IPS-20b (cell line): ENCODE data around the gene TET2.

ENCODE experiments used
- H3K27ac ChIP-seq: one replicate; pipeline ENCODE4 v1.5.1; 2013; ENCODE audit warnings: low read length
- H3K27me3 ChIP-seq: 2 replicates; pipeline ENCODE4 v1.6.1; 2013; ENCODE audit warnings: mild to moderate bottlenecking, low read length, inconsistent platforms; ENCODE audit not compliant: insufficient read depth
- H3K36me3 ChIP-seq: 2 replicates; pipeline ENCODE4 v1.6.1; 2013; ENCODE audit warnings: low read depth, mild to moderate bottlenecking, inconsistent platforms, low read length, moderate library complexity; ENCODE audit not compliant: insufficient read depth
- H3K4me1 ChIP-seq: 2 replicates; pipeline ENCODE4 v1.6.1; 2013; ENCODE audit warnings: mild to moderate bottlenecking, control low read depth, inconsistent platforms, low read length, moderate library complexity; ENCODE audit not compliant: insufficient read depth
- H3K4me3 ChIP-seq: 2 replicates; pipeline ENCODE4 v1.5.1; 2013; ENCODE audit warnings: mild to moderate bottlenecking, low read length, inconsistent platforms
- H3K9ac ChIP-seq: 2 replicates; pipeline ENCODE4 v1.6.1; 2013; ENCODE audit warnings: low read depth, mild to moderate bottlenecking, inconsistent platforms, low read length, moderate library complexity
- H3K9me3 ChIP-seq: 2 replicates; pipeline ENCODE4 v1.6.1; 2013; ENCODE audit warnings: mild to moderate bottlenecking, low read depth, low read length, inconsistent platforms; ENCODE audit not compliant: insufficient read depth

TET2 gene

DNA sequence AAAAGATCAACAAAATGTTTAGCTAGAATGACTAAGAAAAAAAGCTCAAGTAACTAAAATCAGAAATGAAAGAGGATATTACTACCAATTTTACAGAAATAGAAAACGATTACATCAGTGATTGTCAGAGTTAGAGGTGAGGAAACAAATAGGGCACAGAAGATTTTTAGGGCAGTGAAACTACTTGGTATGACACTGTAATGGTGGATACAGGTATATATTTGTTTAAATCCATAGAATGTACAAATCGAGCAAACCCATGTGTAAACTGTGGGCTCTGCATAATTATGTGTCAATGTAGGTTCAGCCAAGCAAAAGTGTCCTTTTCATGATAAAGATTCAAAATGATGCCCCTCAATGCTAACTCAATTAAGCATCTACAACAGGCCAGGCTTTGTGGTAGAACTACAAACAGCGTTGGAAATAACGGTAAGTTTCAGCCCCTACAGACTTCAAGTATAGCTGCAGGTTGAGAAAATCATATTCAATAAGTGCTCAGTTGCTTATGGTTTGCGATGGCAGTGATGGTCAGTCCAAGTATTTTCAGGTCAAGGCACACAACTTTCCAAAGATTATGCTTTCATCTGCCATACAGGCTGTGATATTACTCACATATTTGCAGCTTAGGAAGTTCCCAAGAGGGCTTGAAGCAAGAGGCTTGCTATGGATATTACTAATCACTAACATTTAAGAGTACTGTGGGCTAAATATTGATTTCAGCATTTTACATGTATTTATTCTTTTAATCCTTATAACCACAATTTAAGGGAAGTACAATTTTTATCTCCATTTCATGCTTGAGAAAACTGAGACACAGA lies 158.6 kb downstream of the TET2 start:
- no peaks in the 10 kb centered on the region for H3K36me3 ChIP-seq
- H3K9ac ChIP-seq: no peak overlapping the region

DNA sequence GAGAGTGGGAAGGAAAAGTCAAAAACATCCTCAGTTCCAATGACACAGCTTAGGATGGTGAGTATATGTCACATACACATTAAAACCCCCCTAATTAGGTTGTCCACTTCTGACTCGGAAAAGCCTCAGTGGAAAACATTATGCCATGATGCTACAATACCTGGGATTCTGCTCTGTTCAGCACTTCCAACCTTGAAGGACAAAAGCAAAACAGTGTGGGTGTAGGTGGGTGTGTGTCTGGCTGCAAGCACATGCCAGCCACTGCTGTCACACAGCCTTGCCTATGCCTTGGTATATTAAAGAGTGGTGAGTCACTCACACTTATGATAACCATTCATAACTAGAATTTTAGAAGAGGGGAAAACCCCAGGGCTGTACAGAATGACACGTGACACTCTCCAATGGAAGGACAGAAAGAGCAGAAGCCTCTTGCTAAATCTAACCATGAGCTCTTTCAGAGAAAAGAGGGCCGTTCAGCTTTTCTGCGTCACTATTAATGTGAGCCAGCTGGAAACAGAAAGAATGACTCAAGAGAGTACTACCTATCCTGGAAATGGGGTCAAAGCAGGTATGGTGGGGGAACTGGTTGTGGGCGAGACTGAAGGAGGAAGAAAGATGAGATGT lies 159.6 kb downstream of the TET2 start:
- H3K27ac ChIP-seq: no peak overlapping the region
- no peaks in the 10 kb centered on the region for H3K36me3 ChIP-seq
- peaks cover 6% of the 10 kb centered on the region for H3K9me3 ChIP-seq
- no peak overlapping the region for H3K4me3 ChIP-seq
- H3K27me3 ChIP-seq: no peaks in the 10 kb centered on the region
- no peaks in the 10 kb centered on the region for H3K4me1 ChIP-seq
- H3K9ac ChIP-seq: no peak overlapping the region

More for the DNA sequence above, 158.6 kb downstream of the TET2 start:
- no peaks in the 10 kb centered on the region for H3K4me1 ChIP-seq
- H3K4me3 ChIP-seq: no peak overlapping the region
- H3K27me3 ChIP-seq: no peaks in the 10 kb centered on the region
- no peak overlapping the region for H3K27ac ChIP-seq
- peaks cover 6% of the 10 kb centered on the region for H3K9me3 ChIP-seq

GRCh38 chr4:105306820-105307219 lies 160.1 kb downstream of the TET2 start:
- peaks cover 6% of the 10 kb centered on the region for H3K9me3 ChIP-seq
- no peaks in the 10 kb centered on the region for H3K36me3 ChIP-seq
- no peak overlapping the region for H3K4me3 ChIP-seq
- no peaks in the 10 kb centered on the region for H3K4me1 ChIP-seq
- H3K27me3 ChIP-seq: no peaks in the 10 kb centered on the region
- no peak overlapping the region for H3K27ac ChIP-seq
- no peak overlapping the region for H3K9ac ChIP-seq

DNA sequence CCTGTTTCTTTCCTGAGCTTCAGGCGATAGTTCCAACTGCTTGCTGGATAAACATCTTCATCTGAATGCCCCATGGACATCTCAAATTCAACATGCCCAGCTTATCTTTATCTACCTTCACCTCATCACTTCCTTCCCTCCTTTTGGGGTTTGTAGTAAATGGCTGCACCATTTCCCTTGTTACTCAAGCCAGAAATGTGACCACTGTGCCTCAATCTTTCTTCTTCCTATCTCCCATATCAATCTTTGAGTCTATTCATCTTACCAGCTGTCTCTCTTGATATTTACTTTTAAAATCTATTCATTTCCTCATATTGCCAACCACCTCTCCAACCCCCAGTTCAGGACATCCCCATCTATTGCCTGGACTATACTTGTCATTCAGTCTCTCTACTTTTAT lies 171.8 kb downstream of the TET2 start:
- Histone ChIP-seq H3K4me1 (no peaks in the 10 kb centered on the region), H3K9me3 (peaks cover 11% of the 10 kb centered on the region), H3K36me3 (no peaks in the 10 kb centered on the region), H3K27me3 (no peaks in the 10 kb centered on the region), H3K9ac (no peak overlapping the region), H3K27ac (no peak overlapping the region), H3K4me3 (no peak overlapping the region)

GRCh38 chr4:105327222-105327621 lies 180.5 kb downstream of the TET2 start:
- no peaks in the 10 kb centered on the region for H3K9me3 ChIP-seq
- no peaks in the 10 kb centered on the region for H3K36me3 ChIP-seq
- no peak overlapping the region for H3K9ac ChIP-seq
- H3K27me3 ChIP-seq: no peaks in the 10 kb centered on the region
- H3K4me1 ChIP-seq: peaks cover 5% of the 10 kb centered on the region; the same call in 1 of the 2 replicates
- H3K4me3 ChIP-seq: no peak overlapping the region
- no peak overlapping the region for H3K27ac ChIP-seq

DNA sequence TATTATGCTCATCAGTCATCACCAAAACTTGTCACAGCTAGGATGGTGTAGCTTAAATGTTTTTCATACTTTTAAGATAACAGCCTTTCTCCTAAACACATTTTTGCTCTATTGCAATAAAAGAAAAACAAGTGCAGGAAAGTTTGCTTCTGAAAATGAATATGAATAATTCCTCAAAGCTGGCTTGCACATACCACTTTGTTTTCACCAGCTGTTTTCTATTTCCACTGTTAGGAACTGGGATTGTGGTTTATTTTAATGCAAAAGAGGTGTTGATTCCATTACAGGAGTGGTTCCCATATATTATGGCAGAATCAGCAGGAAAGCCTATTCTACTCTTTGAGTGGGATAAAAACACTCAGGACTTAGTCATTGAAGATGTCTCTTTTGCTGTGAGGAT lies 181.3 kb downstream of the TET2 start:
- H3K9ac ChIP-seq: no peak overlapping the region
- H3K4me1 ChIP-seq: peaks cover 5% of the 10 kb centered on the region; the same call in 1 of the 2 replicates
- H3K36me3 ChIP-seq: no peaks in the 10 kb centered on the region
- H3K27ac ChIP-seq: no peak overlapping the region
- no peaks in the 10 kb centered on the region for H3K9me3 ChIP-seq
- no peaks in the 10 kb centered on the region for H3K27me3 ChIP-seq
- H3K4me3 ChIP-seq: no peak overlapping the region

DNA sequence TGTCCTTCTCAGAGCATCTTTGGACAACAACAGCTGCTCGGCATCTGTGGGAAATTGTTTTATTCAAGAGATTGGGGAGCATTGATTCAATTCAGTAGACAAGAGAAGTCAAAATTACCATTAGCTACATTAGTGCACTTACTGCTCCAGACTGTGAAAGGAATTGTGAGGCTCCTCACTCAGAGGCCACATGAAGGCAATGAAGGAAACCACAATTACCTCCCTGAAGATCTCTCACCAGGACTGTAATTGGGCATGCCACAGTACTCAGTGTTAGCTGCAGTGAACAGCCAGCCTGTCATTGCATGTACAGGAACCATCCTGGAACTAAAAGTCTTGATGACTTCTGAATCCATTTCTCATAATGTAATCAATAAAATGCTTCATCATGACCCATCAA lies 182.4 kb downstream of the TET2 start:
- Histone ChIP-seq H3K9me3 (no peaks in the 10 kb centered on the region), H3K4me1 (peaks cover 5% of the 10 kb centered on the region; the same call in 1 of the 2 replicates), H3K9ac (no peak overlapping the region), H3K36me3 (no peaks in the 10 kb centered on the region), H3K4me3 (no peak overlapping the region), H3K27ac (no peak overlapping the region), H3K27me3 (no peaks in the 10 kb centered on the region)
